DND-41 (cell line): ENCODE measurements around the gene RPGR.

Experiments
- ATAC-seq: fragments of 200-7000 bp; cut with Tn5 transposase; 3 replicates; pipeline ENCODE4 v1.9.1; 2021; ENCODE audit warnings: low read depth; ENCODE audit not compliant: insufficient read depth
- DNase-seq: peaks from one replicate; pipeline ENCODE4 v3.0.0-alpha.2; 2020
- H2AFZ ChIP-seq: 2 replicates; pipeline ENCODE4 v1.6.0; 2012; ENCODE audit warnings: low read depth, low read length
- H3K27ac ChIP-seq: 2 replicates; pipeline ENCODE4 v1.5.1; 2012; ENCODE audit warnings: low read length, inconsistent platforms
- H3K27me3 ChIP-seq: fragments of 200-600 bp; sonication (generic); 2 replicates; pipeline ENCODE4 v1.6.0; 2012; ENCODE audit warnings: low read length, mild to moderate bottlenecking, inconsistent platforms; ENCODE audit not compliant: insufficient read depth, poor library complexity
- H3K36me3 ChIP-seq: 2 replicates; pipeline ENCODE4 v1.5.1; 2012; ENCODE audit warnings: low read length, inconsistent platforms; ENCODE audit not compliant: insufficient read depth
- H3K4me1 ChIP-seq: 2 replicates; pipeline ENCODE4 v1.5.1; 2012; ENCODE audit warnings: mild to moderate bottlenecking, low read length; ENCODE audit not compliant: insufficient read depth
- H3K4me2 ChIP-seq: 2 replicates; pipeline ENCODE4 v1.6.0; 2012; ENCODE audit warnings: mild to moderate bottlenecking, moderate library complexity, low read length, inconsistent platforms; ENCODE audit not compliant: insufficient read depth
- H3K4me3 ChIP-seq, 2 experiments: fragments of 200-600 bp in 1 of 2; shearing (Covaris generic) in 1 of 2; 2 replicates each; pipeline ENCODE4 v1.5.1; 2012 to 2016; ENCODE audit warnings: inconsistent platforms in 2 of 2, low read length in 2 of 2, mild to moderate bottlenecking in 2 of 2, low read depth in 1 of 2, moderate library complexity in 1 of 2
- H3K79me2 ChIP-seq: 2 replicates; pipeline ENCODE4 v1.6.0; 2012; ENCODE audit warnings: low read length, inconsistent platforms; ENCODE audit not compliant: insufficient read depth
- H3K9ac ChIP-seq: 2 replicates; pipeline ENCODE4 v1.6.0; 2012; ENCODE audit warnings: low read depth, mild to moderate bottlenecking, inconsistent platforms, low read length, moderate library complexity
- H3K9me3 ChIP-seq: 2 replicates; pipeline ENCODE4 v1.5.1; 2012; ENCODE audit warnings: low read length, moderate library complexity, mild to moderate bottlenecking, inconsistent platforms; ENCODE audit not compliant: insufficient read depth, severe bottlenecking
- H4K20me1 ChIP-seq: 2 replicates; pipeline ENCODE4 v1.6.0; 2012; ENCODE audit warnings: low read length; ENCODE audit not compliant: insufficient read depth
- CTCF ChIP-seq: IDR thresholded peaks from 2 replicates; pipeline ENCODE4 v1.5.1; 2012; ENCODE audit warnings: borderline replicate concordance, low read length, moderate library complexity, mild to moderate bottlenecking; ENCODE audit not compliant: poor library complexity, severe bottlenecking; ENCODE audit errors: extremely low read depth
- EZH2 ChIP-seq: IDR thresholded peaks from 3 replicates; pipeline ENCODE4 v1.6.1; 2012; ENCODE audit warnings: borderline replicate concordance, low read depth, mild to moderate bottlenecking, moderate library complexity, low read length, inconsistent platforms; ENCODE audit not compliant: severe bottlenecking

RPGR gene

GRCh38 chrX:38346150-38346549 lies 18.8 kb upstream of the RPGR start:
- no peak overlapping the region for H2AFZ ChIP-seq
- H3K79me2 ChIP-seq: no peaks in the 10 kb centered on the region
- H3K4me2 ChIP-seq: no peak overlapping the region
- no peaks in the 10 kb centered on the region for H3K9me3 ChIP-seq
- H3K27me3 ChIP-seq: no peaks in the 10 kb centered on the region
- H3K4me1 ChIP-seq: no peaks in the 10 kb centered on the region
- ATAC-seq: no peak
- no peak for DNase-seq
- TF ChIP-seq CTCF (no peak), EZH2 (no peak)
- H4K20me1 ChIP-seq: no peaks in the 10 kb centered on the region
- H3K36me3 ChIP-seq: no peaks in the 10 kb centered on the region
- no peak overlapping the region for H3K4me3 ChIP-seq
- no peak overlapping the region for H3K9ac ChIP-seq
- no peak overlapping the region for H3K27ac ChIP-seq

GRCh38 chrX:38342853-38343778 lies 15.8 kb upstream of the RPGR start:
- no peaks in the 10 kb centered on the region for H3K4me1 ChIP-seq
- no peak for TF ChIP-seq CTCF
- TF ChIP-seq EZH2: no peak
- H3K79me2 ChIP-seq: no peaks in the 10 kb centered on the region
- H2AFZ ChIP-seq: no peak overlapping the region
- H3K9me3 ChIP-seq: no peaks in the 10 kb centered on the region
- H3K4me2 ChIP-seq: no peak overlapping the region
- H3K9ac ChIP-seq: no peak overlapping the region
- H3K27ac ChIP-seq: no peak overlapping the region
- no peak for DNase-seq
- no peak for ATAC-seq
- no peaks in the 10 kb centered on the region for H3K27me3 ChIP-seq
- no peaks in the 10 kb centered on the region for H3K36me3 ChIP-seq
- H4K20me1 ChIP-seq: no peaks in the 10 kb centered on the region
- no peak overlapping the region for H3K4me3 ChIP-seq

GRCh38 chrX:38341442-38341841 lies 14.1 kb upstream of the RPGR start:
- H2AFZ ChIP-seq: no peak overlapping the region
- no peaks in the 10 kb centered on the region for H3K9me3 ChIP-seq
- H3K27ac ChIP-seq: no peak overlapping the region
- no peak overlapping the region for H3K9ac ChIP-seq
- no peak overlapping the region for H3K4me2 ChIP-seq
- H3K79me2 ChIP-seq: no peaks in the 10 kb centered on the region
- no peaks in the 10 kb centered on the region for H3K4me1 ChIP-seq
- no peak overlapping the region for H3K4me3 ChIP-seq
- no peaks in the 10 kb centered on the region for H4K20me1 ChIP-seq
- no peak for DNase-seq
- no peak for TF ChIP-seq EZH2
- no peak for TF ChIP-seq CTCF
- ATAC-seq: no peak
- no peaks in the 10 kb centered on the region for H3K27me3 ChIP-seq
- no peaks in the 10 kb centered on the region for H3K36me3 ChIP-seq
